ENCODE data around the gene ATAD5. TPM values are rescaled to one million over a fixed set of nuclear protein-coding genes. Genes with fewer than 3 reads are reported as not detected.
A peak's percentile ranks its signal among the peaks of the same experiment; 100 is the strongest.
"Not testable (repeated sequence)": the region's sequence is repeated elsewhere in the genome, so short reads cannot be mapped to it uniquely, and the experiment has no call there.

The ATAD5 gene
- total RNA-seq, 1 experiment from 2014 or later: 26.0 TPM

DNA sequence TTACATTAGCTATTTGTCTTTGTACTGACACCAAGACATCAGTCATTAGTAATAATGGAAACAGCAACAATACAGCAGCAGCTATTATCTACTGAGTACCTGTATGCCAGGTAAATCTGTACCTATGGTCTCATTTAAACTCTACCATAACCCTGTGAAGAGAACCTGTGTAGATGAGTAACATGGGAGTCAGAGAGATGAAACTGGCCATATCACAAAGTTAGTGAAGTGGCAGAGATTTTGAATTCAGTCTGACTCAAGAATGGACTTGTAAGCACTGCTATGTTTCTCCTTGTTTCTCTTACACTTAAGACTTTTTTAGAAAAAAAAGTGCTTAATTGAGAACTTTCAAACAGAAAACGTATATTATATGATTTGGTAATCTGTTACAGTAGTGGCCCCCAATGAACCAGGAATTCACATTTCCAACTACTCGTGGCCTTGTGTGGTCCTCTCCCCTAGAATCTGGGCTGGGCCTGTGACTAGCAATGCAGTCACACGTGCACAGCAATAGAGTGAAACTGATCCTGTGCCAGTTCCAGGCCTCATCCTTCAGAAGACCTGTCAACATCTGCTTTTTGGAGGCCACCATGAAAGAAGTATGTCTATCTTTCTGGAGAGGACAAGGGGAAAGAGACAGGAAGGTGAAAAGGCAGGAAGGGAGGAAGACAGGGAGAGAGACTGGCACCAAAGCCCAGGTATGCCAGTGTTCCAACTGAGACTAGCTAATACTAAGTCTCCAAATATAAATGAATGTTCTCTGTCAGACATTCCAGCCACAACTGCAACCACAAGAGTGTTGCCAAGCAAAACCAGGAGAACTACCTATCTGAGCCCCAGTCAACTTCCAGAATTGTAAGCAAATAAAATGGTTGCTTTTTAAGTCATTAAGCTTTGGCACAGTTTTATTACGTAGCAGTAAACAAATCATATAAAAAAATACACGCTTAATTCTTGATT lies 19.3 kb upstream of the ATAD5 start:
- Mint-ChIP-seq H3K9me3 (no peaks in the 10 kb centered on the region), H3K4me3 (no peak overlapping the region), H3K27me3 (ENCODE audit: low read depth) (no peaks in the 10 kb centered on the region), H3K27ac (peak overlapping the region; percentile 29; the same call in 1 of the 2 replicates), H3K36me3 (peaks cover 5% of the 10 kb centered on the region; the same call in 1 of the 2 replicates), H3K4me1 (peaks cover 14% of the 10 kb centered on the region)
- no peak for ATAC-seq
- ChIA-PET CTCF (no interaction called here), POLR2A (interaction anchor here (0.6 kb wide), 1 partner anchor 352 kb away, joined by 6 read pairs; no protein-coding TSS in a partner anchor)
- no peak for TF ChIP-seq FOXJ3 (CRISPR knock-in tag; IDR thresholded peaks at IDR 0.05; ENCODE audit: borderline replicate concordance)
- no peak for TF ChIP-seq NR3C1 (CRISPR knock-in tag; conservative IDR thresholded peaks at IDR 0.05; ENCODE audit: low read depth)
- TF ChIP-seq, protein P1, sequence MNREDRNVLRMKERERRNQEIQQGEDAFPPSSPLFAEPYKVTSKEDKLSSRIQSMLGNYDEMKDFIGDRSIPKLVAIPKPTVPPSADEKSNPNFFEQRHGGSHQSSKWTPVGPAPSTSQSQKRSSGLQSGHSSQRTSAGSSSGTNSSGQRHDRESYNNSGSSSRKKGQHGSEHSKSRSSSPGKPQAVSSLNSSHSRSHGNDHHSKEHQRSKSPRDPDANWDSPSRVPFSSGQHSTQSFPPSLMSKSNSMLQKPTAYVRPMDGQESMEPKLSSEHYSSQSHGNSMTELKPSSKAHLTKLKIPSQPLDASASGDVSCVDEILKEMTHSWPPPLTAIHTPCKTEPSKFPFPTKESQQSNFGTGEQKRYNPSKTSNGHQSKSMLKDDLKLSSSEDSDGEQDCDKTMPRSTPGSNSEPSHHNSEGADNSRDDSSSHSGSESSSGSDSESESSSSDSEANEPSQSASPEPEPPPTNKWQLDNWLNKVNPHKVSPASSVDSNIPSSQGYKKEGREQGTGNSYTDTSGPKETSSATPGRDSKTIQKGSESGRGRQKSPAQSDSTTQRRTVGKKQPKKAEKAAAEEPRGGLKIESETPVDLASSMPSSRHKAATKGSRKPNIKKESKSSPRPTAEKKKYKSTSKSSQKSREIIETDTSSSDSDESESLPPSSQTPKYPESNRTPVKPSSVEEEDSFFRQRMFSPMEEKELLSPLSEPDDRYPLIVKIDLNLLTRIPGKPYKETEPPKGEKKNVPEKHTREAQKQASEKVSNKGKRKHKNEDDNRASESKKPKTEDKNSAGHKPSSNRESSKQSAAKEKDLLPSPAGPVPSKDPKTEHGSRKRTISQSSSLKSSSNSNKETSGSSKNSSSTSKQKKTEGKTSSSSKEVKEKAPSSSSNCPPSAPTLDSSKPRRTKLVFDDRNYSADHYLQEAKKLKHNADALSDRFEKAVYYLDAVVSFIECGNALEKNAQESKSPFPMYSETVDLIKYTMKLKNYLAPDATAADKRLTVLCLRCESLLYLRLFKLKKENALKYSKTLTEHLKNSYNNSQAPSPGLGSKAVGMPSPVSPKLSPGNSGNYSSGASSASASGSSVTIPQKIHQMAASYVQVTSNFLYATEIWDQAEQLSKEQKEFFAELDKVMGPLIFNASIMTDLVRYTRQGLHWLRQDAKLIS (CRISPR knock-in tag; IDR thresholded peaks at IDR 0.05; ENCODE audit: borderline replicate concordance): no peak
- no peak for TF ChIP-seq TCF7 (CRISPR knock-in tag; IDR thresholded peaks at IDR 0.05; ENCODE audit: low read depth)
- TF ChIP-seq ZNF425 (CRISPR knock-in tag; conservative IDR thresholded peaks at IDR 0.05): no peak
- no peak for TF ChIP-seq HMGXB4 (CRISPR knock-in tag; IDR thresholded peaks at IDR 0.05)
- no peak for TF ChIP-seq AR (CRISPR knock-in tag; IDR thresholded peaks at IDR 0.05)
- TF ChIP-seq ZNF423 (CRISPR knock-in tag; IDR thresholded peaks at IDR 0.05): no peak
- no peak for TF ChIP-seq E2F1 (CRISPR knock-in tag; IDR thresholded peaks at IDR 0.05)
- TF ChIP-seq NFYB (CRISPR knock-in tag; conservative IDR thresholded peaks at IDR 0.05; ENCODE audit: low read depth): no peak
- no peak for TF ChIP-seq ZNF219 (CRISPR knock-in tag; IDR thresholded peaks at IDR 0.05; ENCODE audit: borderline replicate concordance)
- TF ChIP-seq, protein P2, sequence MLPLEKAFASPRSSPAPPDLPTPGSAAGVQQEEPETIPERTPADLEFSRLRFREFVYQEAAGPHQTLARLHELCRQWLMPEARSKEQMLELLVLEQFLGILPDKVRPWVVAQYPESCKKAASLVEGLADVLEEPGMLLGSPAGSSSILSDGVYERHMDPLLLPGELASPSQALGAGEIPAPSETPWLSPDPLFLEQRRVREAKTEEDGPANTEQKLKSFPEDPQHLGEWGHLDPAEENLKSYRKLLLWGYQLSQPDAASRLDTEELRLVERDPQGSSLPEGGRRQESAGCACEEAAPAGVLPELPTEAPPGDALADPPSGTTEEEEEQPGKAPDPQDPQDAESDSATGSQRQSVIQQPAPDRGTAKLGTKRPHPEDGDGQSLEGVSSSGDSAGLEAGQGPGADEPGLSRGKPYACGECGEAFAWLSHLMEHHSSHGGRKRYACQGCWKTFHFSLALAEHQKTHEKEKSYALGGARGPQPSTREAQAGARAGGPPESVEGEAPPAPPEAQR (CRISPR knock-in tag; IDR thresholded peaks at IDR 0.05): no peak
- TF ChIP-seq RELA (CRISPR knock-in tag; IDR thresholded peaks at IDR 0.05; ENCODE audit: borderline replicate concordance): no peak
- no peak for DNase-seq (ENCODE audit: low spot score)

DNA sequence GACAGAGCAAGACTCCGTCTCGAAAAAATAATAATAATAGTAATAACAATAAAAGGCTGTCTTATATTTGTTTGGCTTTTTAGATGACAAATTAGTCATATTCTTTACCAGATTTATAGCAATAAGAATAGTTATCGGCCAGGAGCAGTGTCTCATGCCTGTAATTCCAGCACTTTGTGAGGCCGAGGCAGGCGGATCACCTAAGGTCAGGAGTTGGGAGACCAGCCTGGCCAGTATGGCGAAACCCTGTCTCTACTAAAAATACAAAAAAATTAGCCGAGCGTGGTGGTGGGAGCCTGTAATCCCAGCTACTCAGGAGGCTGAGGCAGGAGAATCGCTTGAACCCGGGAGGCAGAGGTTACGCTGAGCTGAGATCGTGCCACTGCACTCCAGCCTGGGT lies 17.5 kb upstream of the ATAD5 start:
- peaks cover 11% of the 10 kb centered on the region for H3K36me3 Mint-ChIP-seq
- H3K4me1 Mint-ChIP-seq; H3K27ac Mint-ChIP-seq; ATAC-seq; H3K4me3 Mint-ChIP-seq; POLR2A ChIA-PET; DNase-seq (ENCODE audit: low spot score); CTCF ChIA-PET; H3K27me3 Mint-ChIP-seq (ENCODE audit: low read depth); H3K9me3 Mint-ChIP-seq: not testable (repeated sequence)

GRCh38 chr17:30814860-30815259 lies 16.9 kb upstream of the ATAD5 start:
- H3K27me3 Mint-ChIP-seq (ENCODE audit: low read depth); H3K4me1 Mint-ChIP-seq; H3K27ac Mint-ChIP-seq; H3K36me3 Mint-ChIP-seq; POLR2A ChIA-PET; ATAC-seq; DNase-seq (ENCODE audit: low spot score); H3K9me3 Mint-ChIP-seq; H3K4me3 Mint-ChIP-seq: not testable (repeated sequence)
- CTCF ChIA-PET: interaction anchor here (0.9 kb wide), 1 partner anchor 10 kb away, joined by 3 read pairs; the partner anchor contains the start of gene CRLF3
